GM23338 (cell line): ENCODE measurements around the gene SLC36A3. TPM values are rescaled to one million over a fixed set of nuclear protein-coding genes. Genes with fewer than 3 reads are reported as not detected.

Source experiments
- ATAC-seq: fragments of 200-7000 bp; cut with Tn5 transposase; 3 replicates; pipeline ENCODE4 v1.9.1; 2020
- DNase-seq: peaks from one replicate; pipeline ENCODE4 v3.0.0-alpha.2; 2015; ENCODE audit warnings: low spot score
- H2AFZ ChIP-seq: fragments of 200-600 bp; sonication (generic); 2 replicates; pipeline ENCODE4 v1.8.0; 2016; ENCODE audit warnings: antibody characterized with exemption, mild to moderate bottlenecking, moderate library complexity
- H3F3A ChIP-seq: fragments of 200-600 bp; sonication (generic); replicated peaks from 2 replicates; pipeline ENCODE4 v1.8.0; 2017; ENCODE audit warnings: antibody characterized with exemption, mixed run types, low read depth
- H3K27ac ChIP-seq: fragments of 200-600 bp; sonication (generic); 2 replicates; pipeline ENCODE4 v1.6.1; 2016; ENCODE audit warnings: low read depth
- H3K27me3 ChIP-seq: fragments of 200-600 bp; sonication (generic); 2 replicates; pipeline ENCODE4 v1.8.0; 2016; ENCODE audit warnings: mild to moderate bottlenecking, mixed run types, moderate library complexity; ENCODE audit not compliant: insufficient read depth
- H3K36me3 ChIP-seq: fragments of 200-600 bp; sonication (generic); 2 replicates; pipeline ENCODE4 v1.8.0; 2016; ENCODE audit warnings: mild to moderate bottlenecking; ENCODE audit not compliant: insufficient read depth
- H3K4me1 ChIP-seq: fragments of 200-600 bp; sonication (generic); 2 replicates; pipeline ENCODE4 v1.8.0; 2016; ENCODE audit warnings: mild to moderate bottlenecking, moderate library complexity; ENCODE audit not compliant: insufficient read depth
- H3K4me2 ChIP-seq: fragments of 200-600 bp; sonication (generic); 2 replicates; pipeline ENCODE4 v1.7.1; 2017; ENCODE audit warnings: mixed run types
- H3K4me3 ChIP-seq: fragments of 200-600 bp; sonication (generic); 2 replicates; pipeline ENCODE4 v1.6.1; 2016; ENCODE audit warnings: mixed run types
- H3K79me2 ChIP-seq: fragments of 200-600 bp; sonication (generic); replicated peaks from 2 replicates; pipeline ENCODE4 v1.8.0; 2017; ENCODE audit warnings: mild to moderate bottlenecking; ENCODE audit not compliant: insufficient read depth
- H3K9me2 ChIP-seq: fragments of 200-600 bp; sonication (generic); 2 replicates; pipeline ENCODE4 v1.8.0; 2017; ENCODE audit not compliant: insufficient read depth
- H4K20me1 ChIP-seq: fragments of 200-600 bp; sonication (generic); replicated peaks from 2 replicates; pipeline ENCODE4 v1.8.0; 2017; ENCODE audit warnings: mild to moderate bottlenecking; ENCODE audit not compliant: insufficient read depth
- H3K27ac Mint-ChIP-seq: 2 replicates; pipeline ENCODE4 v1.8.0; 2020; ENCODE audit warnings: inconsistent platforms, mild to moderate bottlenecking, moderate library complexity, mixed read lengths
- H3K27me3 Mint-ChIP-seq: 3 replicates; pipeline ENCODE4 v1.8.0; 2022; ENCODE audit warnings: low read depth, mild to moderate bottlenecking, moderate library complexity, mixed read lengths, inconsistent platforms; ENCODE audit not compliant: insufficient read depth, poor library complexity
- H3K36me3 Mint-ChIP-seq: 3 replicates; pipeline ENCODE4 v1.8.0; 2021; ENCODE audit warnings: low read depth, mild to moderate bottlenecking, inconsistent platforms, moderate library complexity, mixed read lengths
- H3K4me1 Mint-ChIP-seq: 3 replicates; pipeline ENCODE4 v1.8.0; 2020; ENCODE audit warnings: mild to moderate bottlenecking, inconsistent platforms, mixed read lengths
- H3K4me3 Mint-ChIP-seq: 3 replicates; pipeline ENCODE4 v1.8.0; 2021; ENCODE audit warnings: moderate library complexity, mild to moderate bottlenecking, inconsistent platforms, mixed read lengths
- H3K9me3 Mint-ChIP-seq: 3 replicates; pipeline ENCODE4 v1.8.0; 2020; ENCODE audit warnings: moderate library complexity, mild to moderate bottlenecking, inconsistent platforms, mixed read lengths
- CREB1 ChIP-seq: fragments of 250-450 bp; sonication (Bioruptor Pico); IDR thresholded peaks from 2 replicates; pipeline ENCODE4 v1.5.0; 2020; ENCODE audit warnings: low read depth, mild to moderate bottlenecking, moderate library complexity
- EZH2 ChIP-seq: fragments of 200-600 bp; sonication (generic); IDR thresholded peaks from one replicate; pipeline ENCODE4 v1.8.0; 2017; ENCODE audit warnings: antibody characterized with exemption, mild to moderate bottlenecking, low read depth; ENCODE audit not compliant: unreplicated experiment
- EZH2phosphoT487 ChIP-seq: fragments of 200-600 bp; sonication (generic); IDR thresholded peaks from one replicate; pipeline ENCODE4 v1.8.1; 2018; ENCODE audit warnings: antibody characterized with exemption; ENCODE audit not compliant: unreplicated experiment
- JUNB ChIP-seq: IDR thresholded peaks from one replicate; pipeline ENCODE4 v1.6.1; 2016; ENCODE audit warnings: antibody characterized with exemption; ENCODE audit not compliant: unreplicated experiment
- NANOG ChIP-seq: IDR thresholded peaks from 2 replicates; pipeline ENCODE4 v1.6.1; 2016; ENCODE audit warnings: antibody characterized with exemption, borderline replicate concordance
- POLR2AphosphoS5 ChIP-seq: IDR thresholded peaks from 2 replicates; pipeline ENCODE4 v1.6.1; 2016; ENCODE audit warnings: antibody characterized with exemption, low read depth
- STAT1 ChIP-seq: IDR thresholded peaks from one replicate; pipeline ENCODE4 v1.6.1; 2016; ENCODE audit warnings: antibody characterized with exemption; ENCODE audit not compliant: unreplicated experiment
- ZNF114 ChIP-seq: fragments of 250-450 bp; sonication (Bioruptor Pico); IDR thresholded peaks from 2 replicates; pipeline ENCODE4 v1.5.0; 2020; ENCODE audit warnings: mild to moderate bottlenecking, moderate library complexity
- ZNF331 ChIP-seq: fragments of 250-450 bp; sonication (Bioruptor Pico); IDR thresholded peaks from 2 replicates; pipeline ENCODE4 v1.5.0; 2020; ENCODE audit warnings: low read depth, mild to moderate bottlenecking, moderate library complexity
- polyA plus RNA-seq: library from polyadenylated mRNA; unstranded; fragments of >200 nt; fragmentation: Nextera tagmentation; extraction: Ambion mirVana; gene quantifications from 2 replicates; pipeline ENCODE4 v1.2.1, GENCODE V29; 2016
- total RNA-seq: library from RNA; depleted of rRNA; stranded (reverse); fragments of >200 nt; shearing (Covaris generic); gene quantifications from 2 replicates; pipeline ENCODE4 v1.2.3, GENCODE V29; 2014
- TF ChIP-seq, protein P1 (sequence below): IDR thresholded peaks from one replicate; pipeline ENCODE4 v1.6.1; 2018; ENCODE audit warnings: antibody characterized with exemption; ENCODE audit not compliant: unreplicated experiment
- TF ChIP-seq, protein P2 (sequence below), 2 experiments: fragments of 200-600 bp in 1 of 2; sonication (generic) in 1 of 2; conservative IDR thresholded peaks; 2 replicates each; pipeline versions ENCODE4 v1.5.1 to v1.6.1; 2016 to 2017; ENCODE audit warnings: antibody characterized with exemption in 2 of 2, low read depth in 2 of 2, mild to moderate bottlenecking in 2 of 2, moderate library complexity in 1 of 2
- TF ChIP-seq, protein P3 (sequence below): fragments of 250-450 bp; sonication (Bioruptor Pico); IDR thresholded peaks from 2 replicates; pipeline ENCODE4 v1.5.0; 2020; ENCODE audit warnings: mild to moderate bottlenecking, moderate library complexity
- TF ChIP-seq, protein P4 (sequence below): IDR thresholded peaks from 2 replicates; pipeline ENCODE4 v1.6.1; 2016; ENCODE audit warnings: antibody characterized with exemption

The SLC36A3 gene
- total and polyA plus RNA-seq, 2 experiments from 2014 or later: not detected

DNA sequence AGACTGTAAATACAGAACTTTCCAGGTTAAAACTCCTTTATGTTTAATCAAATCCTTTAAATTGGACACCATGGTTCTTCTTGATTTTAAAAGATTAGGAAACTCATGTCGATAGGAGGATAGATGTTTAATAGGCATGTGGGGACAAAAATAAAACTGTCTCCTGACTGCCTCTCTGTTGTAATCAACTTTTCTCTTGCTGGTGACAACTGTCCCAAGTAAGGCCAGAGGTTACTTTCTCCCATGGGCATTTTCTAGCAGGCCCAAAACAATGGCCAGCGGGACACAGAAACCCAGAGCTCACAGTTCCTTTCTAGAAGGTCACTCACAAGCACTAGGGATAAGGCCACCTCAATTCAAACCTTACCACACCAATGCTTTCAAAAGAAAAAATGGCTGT, 29.3 kb upstream of the SLC36A3 start:
- no peaks in the 10 kb centered on the region for H3K36me3 ChIP-seq
- H3K4me1 ChIP-seq: no peaks in the 10 kb centered on the region
- H3K4me2 ChIP-seq: no peak overlapping the region
- H3K27me3 ChIP-seq: no peaks in the 10 kb centered on the region
- Mint-ChIP-seq H3K4me1 (peaks cover 3% of the 10 kb centered on the region; the same call in 1 of the 3 replicates), H3K4me3 (no peak overlapping the region), H3K27ac (no peak overlapping the region), H3K36me3 (no peaks in the 10 kb centered on the region), H3K9me3 (no peaks in the 10 kb centered on the region), H3K27me3 (peaks cover 2% of the 10 kb centered on the region)
- no peak overlapping the region for H3K27ac ChIP-seq
- H2AFZ ChIP-seq: no peak overlapping the region
- H3F3A ChIP-seq: no peaks in the 10 kb centered on the region
- H3K4me3 ChIP-seq: no peak overlapping the region
- 0 out of 2 replicates have a peak, but pooled peaks cover 5% of the 10 kb centered on the region for H3K9me2 ChIP-seq
- H3K79me2 ChIP-seq: no peaks in the 10 kb centered on the region
- no peaks in the 10 kb centered on the region for H4K20me1 ChIP-seq
- DNase-seq (no peak), ATAC-seq (no peak)
- no peak for TF ChIP-seq EZH2
- TF ChIP-seq JUNB: no peak
- TF ChIP-seq, protein P1, sequence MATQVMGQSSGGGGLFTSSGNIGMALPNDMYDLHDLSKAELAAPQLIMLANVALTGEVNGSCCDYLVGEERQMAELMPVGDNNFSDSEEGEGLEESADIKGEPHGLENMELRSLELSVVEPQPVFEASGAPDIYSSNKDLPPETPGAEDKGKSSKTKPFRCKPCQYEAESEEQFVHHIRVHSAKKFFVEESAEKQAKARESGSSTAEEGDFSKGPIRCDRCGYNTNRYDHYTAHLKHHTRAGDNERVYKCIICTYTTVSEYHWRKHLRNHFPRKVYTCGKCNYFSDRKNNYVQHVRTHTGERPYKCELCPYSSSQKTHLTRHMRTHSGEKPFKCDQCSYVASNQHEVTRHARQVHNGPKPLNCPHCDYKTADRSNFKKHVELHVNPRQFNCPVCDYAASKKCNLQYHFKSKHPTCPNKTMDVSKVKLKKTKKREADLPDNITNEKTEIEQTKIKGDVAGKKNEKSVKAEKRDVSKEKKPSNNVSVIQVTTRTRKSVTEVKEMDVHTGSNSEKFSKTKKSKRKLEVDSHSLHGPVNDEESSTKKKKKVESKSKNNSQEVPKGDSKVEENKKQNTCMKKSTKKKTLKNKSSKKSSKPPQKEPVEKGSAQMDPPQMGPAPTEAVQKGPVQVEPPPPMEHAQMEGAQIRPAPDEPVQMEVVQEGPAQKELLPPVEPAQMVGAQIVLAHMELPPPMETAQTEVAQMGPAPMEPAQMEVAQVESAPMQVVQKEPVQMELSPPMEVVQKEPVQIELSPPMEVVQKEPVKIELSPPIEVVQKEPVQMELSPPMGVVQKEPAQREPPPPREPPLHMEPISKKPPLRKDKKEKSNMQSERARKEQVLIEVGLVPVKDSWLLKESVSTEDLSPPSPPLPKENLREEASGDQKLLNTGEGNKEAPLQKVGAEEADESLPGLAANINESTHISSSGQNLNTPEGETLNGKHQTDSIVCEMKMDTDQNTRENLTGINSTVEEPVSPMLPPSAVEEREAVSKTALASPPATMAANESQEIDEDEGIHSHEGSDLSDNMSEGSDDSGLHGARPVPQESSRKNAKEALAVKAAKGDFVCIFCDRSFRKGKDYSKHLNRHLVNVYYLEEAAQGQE: no peak
- no peak for TF ChIP-seq CREB1
- no peak for TF ChIP-seq ZNF114 (CRISPR knock-in tag)
- no peak for TF ChIP-seq EZH2phosphoT487
- TF ChIP-seq ZNF331 (CRISPR knock-in tag): no peak
- TF ChIP-seq STAT1: no peak
- TF ChIP-seq, protein P2, sequence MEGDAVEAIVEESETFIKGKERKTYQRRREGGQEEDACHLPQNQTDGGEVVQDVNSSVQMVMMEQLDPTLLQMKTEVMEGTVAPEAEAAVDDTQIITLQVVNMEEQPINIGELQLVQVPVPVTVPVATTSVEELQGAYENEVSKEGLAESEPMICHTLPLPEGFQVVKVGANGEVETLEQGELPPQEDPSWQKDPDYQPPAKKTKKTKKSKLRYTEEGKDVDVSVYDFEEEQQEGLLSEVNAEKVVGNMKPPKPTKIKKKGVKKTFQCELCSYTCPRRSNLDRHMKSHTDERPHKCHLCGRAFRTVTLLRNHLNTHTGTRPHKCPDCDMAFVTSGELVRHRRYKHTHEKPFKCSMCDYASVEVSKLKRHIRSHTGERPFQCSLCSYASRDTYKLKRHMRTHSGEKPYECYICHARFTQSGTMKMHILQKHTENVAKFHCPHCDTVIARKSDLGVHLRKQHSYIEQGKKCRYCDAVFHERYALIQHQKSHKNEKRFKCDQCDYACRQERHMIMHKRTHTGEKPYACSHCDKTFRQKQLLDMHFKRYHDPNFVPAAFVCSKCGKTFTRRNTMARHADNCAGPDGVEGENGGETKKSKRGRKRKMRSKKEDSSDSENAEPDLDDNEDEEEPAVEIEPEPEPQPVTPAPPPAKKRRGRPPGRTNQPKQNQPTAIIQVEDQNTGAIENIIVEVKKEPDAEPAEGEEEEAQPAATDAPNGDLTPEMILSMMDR (conservative IDR thresholded peaks at IDR 0.05; ENCODE audit: low read depth in 2 of 2): no peak
- TF ChIP-seq POLR2AphosphoS5: no peak
- no peak for TF ChIP-seq NANOG
- TF ChIP-seq, protein P3, sequence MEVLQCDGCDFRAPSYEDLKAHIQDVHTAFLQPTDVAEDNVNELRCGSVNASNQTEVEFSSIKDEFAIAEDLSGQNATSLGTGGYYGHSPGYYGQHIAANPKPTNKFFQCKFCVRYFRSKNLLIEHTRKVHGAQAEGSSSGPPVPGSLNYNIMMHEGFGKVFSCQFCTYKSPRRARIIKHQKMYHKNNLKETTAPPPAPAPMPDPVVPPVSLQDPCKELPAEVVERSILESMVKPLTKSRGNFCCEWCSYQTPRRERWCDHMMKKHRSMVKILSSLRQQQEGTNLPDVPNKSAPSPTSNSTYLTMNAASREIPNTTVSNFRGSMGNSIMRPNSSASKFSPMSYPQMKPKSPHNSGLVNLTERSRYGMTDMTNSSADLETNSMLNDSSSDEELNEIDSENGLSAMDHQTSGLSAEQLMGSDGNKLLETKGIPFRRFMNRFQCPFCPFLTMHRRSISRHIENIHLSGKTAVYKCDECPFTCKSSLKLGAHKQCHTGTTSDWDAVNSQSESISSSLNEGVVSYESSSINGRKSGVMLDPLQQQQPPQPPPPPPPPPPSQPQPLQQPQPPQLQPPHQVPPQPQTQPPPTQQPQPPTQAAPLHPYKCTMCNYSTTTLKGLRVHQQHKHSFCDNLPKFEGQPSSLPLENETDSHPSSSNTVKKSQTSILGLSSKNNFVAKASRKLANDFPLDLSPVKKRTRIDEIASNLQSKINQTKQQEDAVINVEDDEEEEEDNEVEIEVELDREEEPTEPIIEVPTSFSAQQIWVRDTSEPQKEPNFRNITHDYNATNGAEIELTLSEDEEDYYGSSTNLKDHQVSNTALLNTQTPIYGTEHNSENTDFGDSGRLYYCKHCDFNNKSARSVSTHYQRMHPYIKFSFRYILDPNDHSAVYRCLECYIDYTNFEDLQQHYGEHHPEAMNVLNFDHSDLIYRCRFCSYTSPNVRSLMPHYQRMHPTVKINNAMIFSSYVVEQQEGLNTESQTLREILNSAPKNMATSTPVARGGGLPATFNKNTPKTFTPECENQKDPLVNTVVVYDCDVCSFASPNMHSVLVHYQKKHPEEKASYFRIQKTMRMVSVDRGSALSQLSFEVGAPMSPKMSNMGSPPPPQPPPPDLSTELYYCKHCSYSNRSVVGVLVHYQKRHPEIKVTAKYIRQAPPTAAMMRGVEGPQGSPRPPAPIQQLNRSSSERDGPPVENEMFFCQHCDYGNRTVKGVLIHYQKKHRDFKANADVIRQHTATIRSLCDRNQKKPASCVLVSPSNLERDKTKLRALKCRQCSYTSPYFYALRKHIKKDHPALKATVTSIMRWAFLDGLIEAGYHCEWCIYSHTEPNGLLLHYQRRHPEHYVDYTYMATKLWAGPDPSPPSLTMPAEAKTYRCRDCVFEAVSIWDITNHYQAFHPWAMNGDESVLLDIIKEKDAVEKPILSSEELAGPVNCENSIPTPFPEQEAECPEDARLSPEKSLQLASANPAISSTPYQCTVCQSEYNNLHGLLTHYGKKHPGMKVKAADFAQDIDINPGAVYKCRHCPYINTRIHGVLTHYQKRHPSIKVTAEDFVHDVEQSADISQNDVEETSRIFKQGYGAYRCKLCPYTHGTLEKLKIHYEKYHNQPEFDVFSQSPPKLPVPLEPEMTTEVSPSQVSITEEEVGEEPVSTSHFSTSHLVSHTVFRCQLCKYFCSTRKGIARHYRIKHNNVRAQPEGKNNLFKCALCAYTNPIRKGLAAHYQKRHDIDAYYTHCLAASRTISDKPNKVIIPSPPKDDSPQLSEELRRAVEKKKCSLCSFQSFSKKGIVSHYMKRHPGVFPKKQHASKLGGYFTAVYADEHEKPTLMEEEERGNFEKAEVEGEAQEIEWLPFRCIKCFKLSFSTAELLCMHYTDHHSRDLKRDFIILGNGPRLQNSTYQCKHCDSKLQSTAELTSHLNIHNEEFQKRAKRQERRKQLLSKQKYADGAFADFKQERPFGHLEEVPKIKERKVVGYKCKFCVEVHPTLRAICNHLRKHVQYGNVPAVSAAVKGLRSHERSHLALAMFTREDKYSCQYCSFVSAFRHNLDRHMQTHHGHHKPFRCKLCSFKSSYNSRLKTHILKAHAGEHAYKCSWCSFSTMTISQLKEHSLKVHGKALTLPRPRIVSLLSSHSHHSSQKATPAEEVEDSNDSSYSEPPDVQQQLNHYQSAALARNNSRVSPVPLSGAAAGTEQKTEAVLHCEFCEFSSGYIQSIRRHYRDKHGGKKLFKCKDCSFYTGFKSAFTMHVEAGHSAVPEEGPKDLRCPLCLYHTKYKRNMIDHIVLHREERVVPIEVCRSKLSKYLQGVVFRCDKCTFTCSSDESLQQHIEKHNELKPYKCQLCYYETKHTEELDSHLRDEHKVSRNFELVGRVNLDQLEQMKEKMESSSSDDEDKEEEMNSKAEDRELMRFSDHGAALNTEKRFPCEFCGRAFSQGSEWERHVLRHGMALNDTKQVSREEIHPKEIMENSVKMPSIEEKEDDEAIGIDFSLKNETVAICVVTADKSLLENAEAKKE (CRISPR knock-in tag): no peak
- TF ChIP-seq, protein P4, sequence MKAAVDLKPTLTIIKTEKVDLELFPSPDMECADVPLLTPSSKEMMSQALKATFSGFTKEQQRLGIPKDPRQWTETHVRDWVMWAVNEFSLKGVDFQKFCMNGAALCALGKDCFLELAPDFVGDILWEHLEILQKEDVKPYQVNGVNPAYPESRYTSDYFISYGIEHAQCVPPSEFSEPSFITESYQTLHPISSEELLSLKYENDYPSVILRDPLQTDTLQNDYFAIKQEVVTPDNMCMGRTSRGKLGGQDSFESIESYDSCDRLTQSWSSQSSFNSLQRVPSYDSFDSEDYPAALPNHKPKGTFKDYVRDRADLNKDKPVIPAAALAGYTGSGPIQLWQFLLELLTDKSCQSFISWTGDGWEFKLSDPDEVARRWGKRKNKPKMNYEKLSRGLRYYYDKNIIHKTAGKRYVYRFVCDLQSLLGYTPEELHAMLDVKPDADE: no peak
